Natural killer cell treated with Interleukin-12 subunit alpha and Interleukin-12 subunit beta and Interleukin-15 and Interleukin-18, amount 100 ng/mL, for 72 hours (primary cell): ENCODE measurements around the gene AP2S1. TPM values are rescaled to one million over a fixed set of nuclear protein-coding genes. Genes with fewer than 3 reads are reported as not detected.
"Not testable (repeated sequence)": the region's sequence is repeated elsewhere in the genome, so short reads cannot be mapped to it uniquely, and the experiment has no call there.

Experiments used
- ATAC-seq, 2 donors: fragments of 150-1000 bp; cut with Tn5 transposase in 1 of 2; sonication (Bioruptor Pico), chemical (Tn5 transposase) in 1 of 2; 2 replicates each; pipeline ENCODE4 v1.10.0; 2021
- DNase-seq: peaks from one replicate; pipeline ENCODE4 v3.0.0; 2022; ENCODE audit warnings: low spot score
- H3K27ac Mint-ChIP-seq, 2 donors: 1 replicate in 1 of 2; 2 replicates in 1 of 2; pipeline ENCODE4 v1.8.0; 2022; ENCODE audit warnings: mixed read lengths in 2 of 2, mild to moderate bottlenecking in 1 of 2, moderate library complexity in 1 of 2
- H3K27me3 Mint-ChIP-seq, 2 donors: 1 replicate in 1 of 2; 2 replicates in 1 of 2; pipeline ENCODE4 v1.8.0; 2022; ENCODE audit warnings: mixed read lengths in 2 of 2
- H3K36me3 Mint-ChIP-seq: one replicate; pipeline ENCODE4 v1.8.0; 2022; ENCODE audit warnings: mixed read lengths
- H3K4me1 Mint-ChIP-seq, 2 donors: 1 replicate in 1 of 2; 2 replicates in 1 of 2; pipeline ENCODE4 v1.8.0; 2022; ENCODE audit warnings: low read depth in 2 of 2, mixed read lengths in 2 of 2, mild to moderate bottlenecking in 1 of 2
- H3K4me3 Mint-ChIP-seq: one replicate; pipeline ENCODE4 v1.8.0; 2022; ENCODE audit warnings: mixed read lengths
- H3K9me3 Mint-ChIP-seq: 2 replicates; pipeline ENCODE4 v1.8.0; 2022; ENCODE audit warnings: mixed read lengths
- total RNA-seq, 2 donors: library from RNA; stranded (reverse); gene quantifications; one replicate each; pipeline ENCODE4 v1.2.3, GENCODE V29; 2022

Gene AP2S1
- total RNA-seq, 2 donors from 2014 or later: 94.3 to 130 TPM

DNA sequence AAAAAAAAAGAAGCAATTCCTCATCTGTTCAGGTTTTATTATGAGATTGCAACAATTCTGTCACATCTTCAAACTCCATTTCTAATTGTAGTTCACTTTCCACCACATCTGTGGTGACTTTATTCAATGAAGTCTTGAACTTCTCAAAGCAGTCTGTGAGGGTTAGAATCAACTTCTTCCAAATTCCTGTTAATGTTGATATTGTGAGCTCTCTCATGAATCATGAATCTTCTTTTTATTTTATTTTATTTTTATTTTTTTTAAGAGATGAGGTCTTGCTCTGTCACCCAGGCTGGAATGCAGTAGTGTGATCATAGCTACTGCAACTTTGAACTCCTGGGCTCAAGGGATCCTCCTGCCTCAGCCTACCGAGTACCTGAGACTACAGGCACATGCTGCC, 29.8 kb upstream of the AP2S1 start:
- DNase-seq (no peak), ATAC-seq (no peak)
- Mint-ChIP-seq H3K4me3 (no peak overlapping the region), H3K9me3 (no peaks in the 10 kb centered on the region), H3K4me1 (peaks cover 0 to 7% of the 10 kb centered on the region in 2 donors), H3K27ac (no peak overlapping the region), H3K27me3 (no peaks in the 10 kb centered on the region), H3K36me3 (no peaks in the 10 kb centered on the region)

DNA sequence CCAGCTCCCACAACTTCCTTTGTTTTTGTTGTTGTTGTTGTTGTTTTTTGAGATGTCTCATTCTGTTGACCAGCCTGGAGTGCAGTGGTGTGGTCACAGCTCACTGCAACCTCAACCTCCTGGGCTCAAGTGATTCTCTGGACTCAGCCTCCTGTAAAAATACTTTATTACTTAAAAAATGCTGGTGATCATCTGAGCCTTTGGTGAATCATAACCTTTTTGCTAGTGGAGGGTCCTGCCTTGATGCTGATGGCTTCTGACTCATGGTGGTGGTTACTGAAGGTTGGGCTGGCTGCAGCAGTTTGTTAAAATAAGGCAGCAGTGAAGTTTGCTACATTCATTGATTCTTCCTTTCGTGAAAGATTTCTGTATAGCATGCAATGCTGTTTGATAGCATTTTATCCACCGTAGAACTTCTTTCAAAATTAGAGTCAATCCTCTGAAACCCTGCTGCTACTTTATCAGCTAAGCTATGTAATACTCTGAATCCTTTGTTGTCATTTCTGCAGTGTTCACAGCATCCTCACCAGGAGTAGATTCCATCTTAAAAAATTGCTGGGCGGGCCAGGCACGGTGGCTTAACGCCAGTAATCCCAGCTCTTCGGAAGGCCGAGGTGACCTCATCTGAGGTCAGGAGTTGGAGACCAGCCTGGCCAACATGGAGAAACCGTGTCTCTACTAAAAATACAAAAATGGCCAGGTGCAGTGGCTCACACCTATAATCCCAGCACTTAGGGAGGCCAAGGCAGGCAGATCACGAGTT, 28.1 kb upstream of the AP2S1 start:
- peaks cover 0 to 3% of the 10 kb centered on the region in 2 donors for H3K4me1 Mint-ChIP-seq
- DNase-seq: no peak
- no peak overlapping the region for H3K27ac Mint-ChIP-seq
- H3K4me3 Mint-ChIP-seq: no peak overlapping the region
- no peaks in the 10 kb centered on the region for H3K9me3 Mint-ChIP-seq
- no peaks in the 10 kb centered on the region for H3K27me3 Mint-ChIP-seq
- no peaks in the 10 kb centered on the region for H3K36me3 Mint-ChIP-seq
- ATAC-seq: no peak

DNA sequence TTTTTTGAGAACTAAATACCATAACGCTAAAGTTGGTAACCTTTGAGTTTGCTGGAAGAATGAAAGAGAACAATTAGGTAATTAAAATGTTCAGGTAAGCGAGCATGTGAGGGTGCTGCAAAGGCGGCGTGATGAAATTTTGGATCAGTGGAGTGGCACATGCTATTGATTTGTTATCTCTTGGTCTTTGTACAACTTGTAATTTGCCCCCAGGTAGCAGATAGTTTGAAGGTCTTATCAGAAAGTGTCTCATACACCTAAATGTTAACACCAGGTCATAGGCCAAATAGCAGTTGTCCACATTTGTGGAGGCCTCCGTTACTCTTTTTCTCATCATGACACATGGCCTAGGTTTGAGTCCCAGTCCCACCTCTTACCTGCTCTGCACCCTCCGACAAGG, 25.0 kb upstream of the AP2S1 start:
- Mint-ChIP-seq H3K9me3 (no peaks in the 10 kb centered on the region), H3K4me3 (no peak overlapping the region), H3K27ac (no peak overlapping the region), H3K4me1 (peaks cover 0 to 6% of the 10 kb centered on the region in 2 donors), H3K36me3 (no peaks in the 10 kb centered on the region), H3K27me3 (no peaks in the 10 kb centered on the region)
- ATAC-seq: no peak
- DNase-seq: no peak

DNA sequence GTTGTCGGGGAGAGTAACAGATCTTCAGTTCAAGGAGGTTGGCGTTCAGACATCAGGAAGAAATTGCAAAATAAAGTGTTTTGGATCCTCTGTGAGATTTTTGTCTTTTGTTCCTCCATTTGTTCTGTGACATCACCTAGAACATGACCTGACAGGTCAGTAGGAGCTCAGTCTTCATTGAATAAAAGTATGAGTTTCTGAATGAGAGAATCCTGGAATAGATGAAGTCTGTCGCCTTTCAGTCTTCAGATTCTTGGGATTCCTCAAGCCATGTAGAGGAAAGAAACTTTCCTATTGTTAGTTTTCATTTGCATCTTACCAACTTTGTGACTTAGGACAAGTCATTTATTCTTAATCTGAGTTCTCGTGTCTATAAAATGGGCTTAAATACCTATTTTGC, 24.6 kb upstream of the AP2S1 start:
- DNase-seq (no peak), ATAC-seq (no peak)
- no peaks in the 10 kb centered on the region for H3K27me3 Mint-ChIP-seq
- H3K36me3 Mint-ChIP-seq: no peaks in the 10 kb centered on the region
- H3K27ac Mint-ChIP-seq: no peak overlapping the region
- no peaks in the 10 kb centered on the region for H3K9me3 Mint-ChIP-seq
- peaks cover 0 to 6% of the 10 kb centered on the region in 2 donors for H3K4me1 Mint-ChIP-seq
- no peak overlapping the region for H3K4me3 Mint-ChIP-seq

DNA sequence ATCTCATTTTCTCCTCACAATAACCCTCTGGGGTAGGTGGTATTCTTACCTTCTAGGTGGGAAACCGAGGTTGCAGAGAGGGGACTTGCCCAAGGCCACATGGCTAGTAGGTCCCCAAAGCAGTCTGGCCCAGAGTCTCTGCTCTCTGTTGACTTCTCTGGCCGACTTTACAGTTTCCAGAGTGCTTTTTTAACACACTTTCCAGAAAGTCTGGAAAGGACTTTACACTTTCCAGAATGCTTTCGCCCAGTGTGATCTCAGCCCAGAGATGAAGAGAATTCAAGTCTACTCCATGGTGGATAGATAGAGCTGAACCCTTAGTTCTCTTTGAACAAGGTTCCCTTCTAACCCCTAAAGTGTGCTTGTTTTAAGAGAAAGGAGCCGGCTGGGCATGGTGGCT, 22.3 kb upstream of the AP2S1 start:
- H3K36me3 Mint-ChIP-seq: no peaks in the 10 kb centered on the region
- H3K9me3 Mint-ChIP-seq: no peaks in the 10 kb centered on the region
- H3K4me3 Mint-ChIP-seq: no peak overlapping the region
- no peak for DNase-seq
- H3K4me1 Mint-ChIP-seq: peaks cover 6 to 15% of the 10 kb centered on the region in 2 donors
- no peaks in the 10 kb centered on the region for H3K27me3 Mint-ChIP-seq
- no peak overlapping the region for H3K27ac Mint-ChIP-seq
- ATAC-seq: no peak

DNA sequence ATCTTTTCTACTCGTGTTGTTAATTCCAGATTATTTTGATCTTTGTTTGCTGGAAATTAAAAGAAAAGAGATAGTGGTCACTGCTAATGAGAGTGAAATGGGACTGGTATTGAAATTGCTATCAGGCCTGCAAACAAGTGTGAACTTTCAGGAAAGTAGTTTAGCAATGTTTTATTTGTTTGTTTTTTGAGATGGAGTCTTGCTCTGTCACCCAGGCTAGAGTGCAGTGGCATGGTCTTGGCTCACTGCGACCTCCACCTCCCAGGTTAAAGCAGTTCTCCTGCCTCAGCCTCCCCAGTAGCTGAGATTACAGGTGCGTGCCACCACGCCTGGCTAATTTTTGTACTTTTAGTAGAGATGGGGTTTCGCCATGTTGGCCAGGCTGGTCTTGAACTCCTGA, 20.5 kb upstream of the AP2S1 start:
- not testable (repeated sequence) for H3K27ac Mint-ChIP-seq, H3K4me3 Mint-ChIP-seq, H3K36me3 Mint-ChIP-seq, H3K27me3 Mint-ChIP-seq, DNase-seq, H3K9me3 Mint-ChIP-seq, ATAC-seq
- peaks cover 17 to 26% of the 10 kb centered on the region in 2 donors for H3K4me1 Mint-ChIP-seq

DNA sequence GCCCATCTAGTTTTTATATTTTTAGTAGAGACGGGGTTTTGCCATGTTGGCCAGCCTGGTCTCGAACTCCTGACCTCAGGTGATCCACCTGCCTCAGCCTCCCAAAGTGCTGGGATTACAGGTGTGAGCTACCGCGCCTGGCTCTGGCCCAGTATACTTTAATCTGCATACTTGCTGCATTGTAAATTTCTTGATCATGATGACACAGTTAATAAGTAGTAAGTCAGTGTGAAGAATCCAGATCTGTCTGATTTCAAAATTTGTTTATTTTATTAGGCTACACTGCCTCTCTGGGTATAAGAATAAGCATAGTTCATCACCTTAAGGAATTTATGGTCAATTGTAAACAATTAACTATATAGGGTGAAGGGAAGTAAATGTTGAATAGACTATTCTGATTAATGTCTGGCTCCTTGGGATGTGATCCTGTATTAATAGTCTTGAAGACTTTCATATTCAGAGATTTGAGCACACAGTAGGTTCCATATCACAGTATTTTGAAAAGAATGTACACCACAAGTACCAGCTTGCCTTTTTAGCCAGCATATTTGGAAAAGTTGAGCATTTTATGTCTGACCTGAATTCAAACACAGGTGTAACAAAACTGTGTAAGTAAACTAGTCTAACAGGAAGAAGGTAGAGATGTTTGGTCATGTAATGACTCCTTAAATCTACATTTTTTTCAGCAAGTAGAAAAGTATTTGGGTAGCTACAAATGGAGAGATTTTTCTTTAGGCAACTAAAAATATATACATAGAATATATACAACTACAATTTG, 17.6 kb upstream of the AP2S1 start:
- ATAC-seq: no peak
- H3K27ac Mint-ChIP-seq: peak overlapping the region in 1 of 2 donors; percentile 53

DNA sequence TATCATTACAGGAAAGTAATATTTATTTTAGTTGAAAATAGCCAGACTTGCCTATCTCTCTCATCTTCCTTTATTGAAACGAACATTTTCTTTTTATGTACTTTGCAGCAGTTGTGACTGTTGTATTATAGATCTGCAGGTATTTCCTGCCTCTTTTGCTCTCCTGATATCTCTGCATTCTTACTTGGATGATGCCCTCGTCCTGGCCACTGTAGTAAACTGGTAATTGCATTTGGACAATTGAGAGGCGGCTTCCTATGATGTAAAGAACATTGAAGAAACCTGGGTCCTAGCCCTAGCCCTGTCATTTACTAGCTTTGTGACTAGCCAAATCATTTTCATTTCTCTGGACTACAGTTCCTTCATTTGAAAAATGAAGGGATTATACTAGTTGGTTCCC, 16.5 kb upstream of the AP2S1 start:
- Mint-ChIP-seq H3K4me1 (peaks cover 24 to 34% of the 10 kb centered on the region in 2 donors), H3K36me3 (no peaks in the 10 kb centered on the region), H3K27me3 (no peaks in the 10 kb centered on the region), H3K4me3 (no peak overlapping the region), H3K27ac (peak overlapping the region in 1 of 2 donors; percentile 28), H3K9me3 (no peaks in the 10 kb centered on the region)
- ATAC-seq (no peak), DNase-seq (no peak)

More for the DNA sequence above, 17.6 kb upstream of the AP2S1 start:
- no peaks in the 10 kb centered on the region for H3K9me3 Mint-ChIP-seq
- H3K27me3 Mint-ChIP-seq: no peaks in the 10 kb centered on the region
- H3K36me3 Mint-ChIP-seq: no peaks in the 10 kb centered on the region
- peaks cover 24 to 38% of the 10 kb centered on the region in 2 donors for H3K4me1 Mint-ChIP-seq
- DNase-seq: no peak
- no peak overlapping the region for H3K4me3 Mint-ChIP-seq

DNA sequence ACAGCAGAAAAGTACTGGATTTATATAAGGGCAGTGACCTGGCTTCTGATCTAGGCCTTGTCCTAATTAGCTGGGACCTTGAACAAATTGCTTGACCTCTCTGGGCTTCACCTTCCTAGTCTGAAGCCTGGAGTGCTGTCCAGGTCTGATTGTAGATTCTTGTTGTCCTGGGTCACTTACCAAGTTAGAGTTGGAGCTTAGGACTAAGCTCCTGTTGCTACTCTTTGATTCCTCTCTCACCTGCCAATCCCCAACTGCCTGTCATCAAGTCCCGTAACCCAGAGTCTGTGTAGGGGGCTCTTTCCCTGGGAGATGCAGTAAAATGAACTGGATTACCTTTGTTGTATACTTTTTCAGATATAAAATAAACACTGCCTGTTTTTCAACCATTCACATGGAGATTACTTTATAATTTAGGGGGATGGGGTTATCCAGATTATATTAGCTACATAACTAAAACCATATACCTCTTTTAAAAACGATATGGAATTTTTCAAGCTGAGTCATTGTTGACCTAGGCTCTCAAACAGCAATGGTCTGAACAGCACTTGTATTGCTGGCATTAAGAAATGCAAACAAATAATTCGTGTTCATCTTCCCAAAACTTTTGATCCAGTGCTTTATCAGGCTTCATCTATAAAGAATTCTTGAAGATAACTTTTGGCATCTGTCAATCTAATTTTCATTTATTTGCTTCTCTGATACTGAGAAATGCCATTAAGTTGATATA, 15.9 kb upstream of the AP2S1 start:
- no peaks in the 10 kb centered on the region for H3K36me3 Mint-ChIP-seq
- peaks cover 24 to 32% of the 10 kb centered on the region in 2 donors for H3K4me1 Mint-ChIP-seq
- H3K9me3 Mint-ChIP-seq: no peaks in the 10 kb centered on the region
- no peak overlapping the region for H3K4me3 Mint-ChIP-seq
- ATAC-seq (no peak), DNase-seq (no peak)
- H3K27ac Mint-ChIP-seq: peak overlapping the region in 1 of 2 donors; percentile 28
- H3K27me3 Mint-ChIP-seq: no peaks in the 10 kb centered on the region

DNA sequence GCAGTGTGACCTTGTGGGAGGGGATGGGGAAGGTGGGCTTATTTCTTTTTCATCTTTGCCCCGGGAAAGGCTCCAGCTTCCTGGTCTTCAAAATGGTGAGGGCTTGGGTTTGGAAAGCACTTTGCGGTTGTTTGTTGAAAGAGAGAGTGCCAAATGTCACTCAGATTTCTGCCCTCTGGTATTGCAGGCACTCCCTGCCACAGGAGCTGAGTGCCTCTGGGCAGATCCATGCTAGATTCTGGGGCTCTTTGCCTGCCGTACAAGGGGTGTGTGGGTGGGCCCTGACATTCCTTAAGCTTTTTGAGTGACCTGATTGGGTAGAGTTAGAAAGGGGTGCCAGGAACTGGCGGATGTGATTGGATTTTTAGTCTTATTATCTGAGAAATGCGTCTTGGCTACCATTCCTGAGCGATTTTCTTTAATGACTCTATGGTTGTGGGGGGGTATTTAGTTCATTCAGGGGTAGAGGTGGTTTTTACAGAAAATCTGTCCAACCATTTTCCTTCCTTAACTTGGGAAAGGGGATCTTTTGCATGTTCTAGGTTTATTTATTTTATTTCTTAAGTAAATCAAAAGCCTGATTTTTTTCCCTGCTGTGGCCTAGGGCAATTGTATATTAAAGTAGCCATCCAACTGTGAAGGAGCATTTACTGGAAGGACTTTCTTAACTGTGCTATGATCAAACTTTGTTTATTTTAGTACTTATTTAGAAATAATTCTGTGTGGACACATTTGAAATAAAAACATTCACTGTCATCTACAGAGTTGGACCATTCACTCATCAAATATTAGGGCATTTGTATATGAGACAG, 13.4 kb upstream of the AP2S1 start:
- DNase-seq (no peak), ATAC-seq (no peak)
- no peaks in the 10 kb centered on the region for H3K36me3 Mint-ChIP-seq
- H3K4me3 Mint-ChIP-seq: no peak overlapping the region
- peaks cover 31 to 32% of the 10 kb centered on the region in 2 donors for H3K4me1 Mint-ChIP-seq
- no peaks in the 10 kb centered on the region for H3K9me3 Mint-ChIP-seq
- no peak overlapping the region for H3K27ac Mint-ChIP-seq
- H3K27me3 Mint-ChIP-seq: no peaks in the 10 kb centered on the region

DNA sequence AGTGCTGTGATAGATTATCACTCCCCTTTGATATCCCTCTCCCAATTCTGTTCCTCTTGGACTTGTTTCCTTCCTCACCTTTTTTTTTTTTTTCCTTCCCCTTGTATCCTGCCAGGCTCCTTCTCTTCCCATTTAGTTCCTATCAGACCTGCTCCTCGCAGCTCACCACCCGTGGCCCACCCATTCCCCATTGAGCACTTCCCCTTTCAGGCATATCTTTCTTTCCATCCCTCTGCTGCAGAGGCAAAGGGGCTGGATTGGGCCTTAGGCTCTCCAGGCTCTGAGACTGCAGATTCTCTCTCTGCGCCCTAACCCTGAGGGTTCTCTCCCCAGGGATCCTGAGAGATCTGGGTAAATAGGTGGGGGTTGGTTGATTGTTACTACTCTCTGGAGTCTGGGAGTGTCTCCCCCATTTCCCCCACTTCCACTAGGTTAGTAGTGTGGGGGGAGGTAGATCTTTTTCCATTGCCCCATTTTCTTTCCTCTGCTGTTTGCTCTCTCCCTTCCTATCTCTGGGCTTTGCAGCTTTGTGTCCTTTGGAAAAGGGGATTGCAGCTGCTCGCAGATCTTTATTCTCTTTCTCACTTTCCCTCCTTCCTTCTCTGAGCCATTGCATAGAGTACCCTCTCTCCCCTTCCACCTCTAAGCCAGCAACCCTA, 12.5 kb upstream of the AP2S1 start:
- no peak overlapping the region for H3K27ac Mint-ChIP-seq
- no peak for DNase-seq
- H3K36me3 Mint-ChIP-seq: no peaks in the 10 kb centered on the region
- H3K4me3 Mint-ChIP-seq: no peak overlapping the region
- H3K9me3 Mint-ChIP-seq: no peaks in the 10 kb centered on the region
- ATAC-seq: no peak
- H3K4me1 Mint-ChIP-seq: peaks cover 26 to 27% of the 10 kb centered on the region in 2 donors
- no peaks in the 10 kb centered on the region for H3K27me3 Mint-ChIP-seq

DNA sequence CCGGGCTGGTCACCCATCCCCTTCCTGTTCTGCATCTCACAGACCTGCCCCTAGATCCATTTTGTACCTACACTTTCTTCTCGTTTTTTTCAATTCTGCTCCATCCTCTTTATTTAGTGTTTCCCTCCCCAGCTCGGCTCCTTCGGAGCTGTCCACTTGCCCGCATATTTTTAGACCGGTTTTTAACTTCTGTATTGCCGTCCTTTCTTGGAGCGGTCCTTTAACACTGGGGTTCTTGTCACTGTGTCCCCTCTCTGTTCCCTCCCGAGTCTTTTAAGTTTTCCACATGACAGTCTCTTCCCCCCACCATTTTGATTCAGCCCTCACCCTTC, 11.8 kb upstream of the AP2S1 start:
- no peaks in the 10 kb centered on the region for H3K27me3 Mint-ChIP-seq
- peaks cover 25 to 26% of the 10 kb centered on the region in 2 donors for H3K4me1 Mint-ChIP-seq
- H3K4me3 Mint-ChIP-seq: no peak overlapping the region
- no peaks in the 10 kb centered on the region for H3K36me3 Mint-ChIP-seq
- ATAC-seq: no peak
- no peaks in the 10 kb centered on the region for H3K9me3 Mint-ChIP-seq
- no peak overlapping the region for H3K27ac Mint-ChIP-seq
- no peak for DNase-seq
